Skeletal muscle satellite cell (primary cell): ENCODE data around the gene RAD51B.
A peak's percentile ranks its signal among the peaks of the same experiment; 100 is the strongest.

Source experiments
- H3K27me3 ChIP-seq: 2 replicates; pipeline ENCODE4 v1.7.0; 2013; ENCODE audit warnings: low read length; ENCODE audit not compliant: control insufficient read depth, insufficient read depth
- H3K36me3 ChIP-seq: 2 replicates; pipeline ENCODE4 v1.7.0; 2013; ENCODE audit warnings: mild to moderate bottlenecking, control low read depth, low read length; ENCODE audit not compliant: insufficient read depth
- H3K4me1 ChIP-seq: 2 replicates; pipeline ENCODE4 v1.7.0; 2013; ENCODE audit warnings: low read length; ENCODE audit not compliant: control insufficient read depth, insufficient read depth
- H3K4me2 ChIP-seq: 2 replicates; pipeline ENCODE4 v1.7.0; 2013; ENCODE audit warnings: mild to moderate bottlenecking, low read length
- H3K4me3 ChIP-seq: 2 replicates; pipeline ENCODE4 v1.7.0; 2013; ENCODE audit warnings: low read length
- H3K9ac ChIP-seq: 2 replicates; pipeline ENCODE4 v1.7.0; 2013; ENCODE audit warnings: mild to moderate bottlenecking, low read depth, low read length, moderate library complexity
- H3K9me3 ChIP-seq: replicated peaks from 2 replicates; pipeline ENCODE4 v1.7.0; 2013; ENCODE audit warnings: mild to moderate bottlenecking, control low read depth, low read length

The RAD51B gene

GRCh38 chr14:68133856-68134255 lies 314.3 kb downstream of the RAD51B start:
- Histone ChIP-seq H3K9me3 (no peaks in the 10 kb centered on the region), H3K27me3 (no peaks in the 10 kb centered on the region), H3K9ac (no peak overlapping the region), H3K4me2 (no peak overlapping the region), H3K36me3 (no peaks in the 10 kb centered on the region), H3K4me3 (no peak overlapping the region), H3K4me1 (peaks cover 28% of the 10 kb centered on the region)

DNA sequence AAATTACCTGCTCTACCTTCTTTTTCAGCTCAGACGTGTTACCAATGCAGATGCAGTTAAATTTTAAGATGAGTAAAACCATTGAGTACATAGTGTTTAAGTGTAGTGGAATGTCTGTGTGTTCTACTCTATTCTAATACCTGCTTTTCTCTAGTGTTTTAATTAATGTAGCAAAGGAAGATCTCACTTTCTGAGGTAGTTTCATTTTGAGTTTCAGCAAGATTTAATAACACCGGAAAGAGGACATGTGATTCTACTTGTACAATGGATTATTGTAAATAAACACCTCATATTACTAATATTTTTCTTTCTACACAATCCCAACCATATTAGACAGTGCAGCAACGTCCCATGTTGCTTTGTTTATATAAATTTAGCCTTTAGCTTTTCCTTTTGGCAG lies 315.4 kb downstream of the RAD51B start:
- H3K4me2 ChIP-seq, result no peak overlapping the region
- no peak overlapping the region for H3K4me3 ChIP-seq
- H3K9ac ChIP-seq, result no peak overlapping the region
- H3K36me3 ChIP-seq, result no peaks in the 10 kb centered on the region
- H3K4me1 ChIP-seq, result peaks cover 37% of the 10 kb centered on the region
- H3K27me3 ChIP-seq, result no peaks in the 10 kb centered on the region
- no peaks in the 10 kb centered on the region for H3K9me3 ChIP-seq

DNA sequence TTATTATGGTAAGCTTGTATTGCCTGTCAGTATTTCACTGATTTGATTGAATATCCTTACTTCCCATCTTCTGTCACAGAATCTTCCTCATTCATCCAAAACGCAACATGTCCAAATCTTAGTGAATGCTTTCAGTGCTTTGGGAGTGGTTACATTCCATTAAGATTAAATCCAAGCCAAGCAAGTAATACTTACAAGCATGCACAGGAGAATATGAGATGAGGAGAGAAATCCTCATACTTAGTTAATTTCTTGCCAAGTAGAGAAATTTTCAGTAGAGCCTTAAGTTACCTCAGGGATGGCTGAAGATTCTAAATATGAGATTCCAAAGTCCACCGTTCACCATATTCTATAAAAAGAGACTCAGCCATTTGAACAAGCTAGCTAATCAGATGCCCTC lies 316.0 kb downstream of the RAD51B start:
- no peaks in the 10 kb centered on the region for H3K9me3 ChIP-seq
- no peaks in the 10 kb centered on the region for H3K27me3 ChIP-seq
- peak overlapping the region; percentile 3 for H3K9ac ChIP-seq
- H3K36me3 ChIP-seq, result no peaks in the 10 kb centered on the region
- H3K4me3 ChIP-seq, result no peak overlapping the region
- H3K4me1 ChIP-seq, result peaks cover 43% of the 10 kb centered on the region
- no peak overlapping the region for H3K4me2 ChIP-seq

DNA sequence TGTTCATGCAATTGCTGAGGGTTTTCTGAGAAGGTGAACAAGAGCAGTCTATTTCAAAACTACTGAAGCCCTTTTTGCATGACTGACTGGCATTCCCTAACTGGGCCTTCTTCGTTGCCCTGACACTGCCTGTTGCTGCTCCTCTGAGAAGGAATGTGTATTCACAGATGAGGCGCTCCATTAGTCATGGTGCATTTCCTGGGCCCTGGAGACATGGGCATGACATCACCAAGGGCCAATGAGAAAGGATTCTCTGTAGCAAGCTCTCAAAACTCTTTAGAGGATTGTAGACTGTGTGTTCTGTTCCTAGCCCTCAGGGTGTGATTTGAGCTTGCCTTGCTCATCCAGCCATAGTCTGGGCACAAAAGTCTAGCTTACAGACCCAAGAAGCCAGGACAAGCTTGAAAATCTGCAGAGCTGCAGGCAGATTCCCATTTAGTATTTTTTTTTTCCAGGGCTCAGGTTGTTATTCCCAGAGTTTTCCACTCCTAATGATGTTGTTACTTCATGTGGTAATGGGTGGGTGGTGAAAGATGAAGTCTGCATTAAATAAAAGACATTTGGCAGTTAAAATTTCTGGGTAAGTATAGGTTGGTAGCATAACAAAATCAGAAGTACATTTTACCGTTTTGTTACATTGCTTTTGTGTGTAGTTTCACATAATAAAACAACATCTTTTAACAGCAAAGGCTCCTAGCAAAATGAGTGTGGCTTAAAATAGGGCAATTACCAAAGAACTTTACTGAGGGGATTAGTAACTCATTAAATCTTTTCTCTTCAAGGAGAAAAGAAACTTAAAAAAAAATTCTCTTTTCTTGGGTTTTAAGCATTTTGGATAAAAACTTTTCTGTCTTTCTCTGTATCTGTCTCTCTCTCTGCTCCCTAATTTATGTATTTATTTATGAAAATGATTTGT lies 318.4 kb downstream of the RAD51B start:
- Histone ChIP-seq H3K4me3 (no peak overlapping the region), H3K9ac (peak overlapping the region; percentile 62), H3K36me3 (no peaks in the 10 kb centered on the region), H3K9me3 (no peaks in the 10 kb centered on the region), H3K27me3 (no peaks in the 10 kb centered on the region), H3K4me1 (peaks cover 64% of the 10 kb centered on the region), H3K4me2 (peak overlapping the region; percentile 55)

DNA sequence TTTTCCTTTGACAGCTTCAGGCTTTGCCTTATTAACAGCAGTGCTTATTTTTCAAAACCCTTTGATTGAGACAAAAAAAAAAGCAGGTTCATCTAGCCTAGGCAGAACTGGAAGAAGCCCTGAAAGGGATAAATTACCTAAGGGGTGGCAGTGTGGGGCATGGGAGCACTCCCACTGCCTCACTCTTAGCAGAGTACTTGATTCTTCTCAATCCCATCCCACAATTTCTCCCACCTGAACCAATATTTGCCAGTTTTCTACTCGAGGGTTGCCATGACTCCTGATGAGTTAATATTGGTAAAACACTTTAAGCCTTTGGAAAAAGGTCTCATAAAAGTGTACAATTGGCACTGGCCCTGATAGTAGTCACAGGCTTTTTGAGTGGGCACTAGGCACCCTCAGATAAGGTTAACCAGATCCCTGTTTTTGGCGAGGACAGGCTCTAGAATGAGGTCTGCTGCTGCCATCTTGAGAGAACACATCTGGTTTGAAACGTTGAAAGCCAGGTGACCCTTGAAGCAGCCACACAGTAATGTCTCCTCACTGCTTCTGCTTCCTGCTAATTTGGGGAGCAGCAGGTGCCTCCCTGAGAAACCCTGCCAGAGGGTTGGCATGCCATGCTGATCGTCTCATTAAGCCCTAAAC lies 320.0 kb downstream of the RAD51B start:
- Histone ChIP-seq H3K27me3 (no peaks in the 10 kb centered on the region), H3K4me3 (no peak overlapping the region), H3K4me1 (peaks cover 80% of the 10 kb centered on the region), H3K4me2 (peak overlapping the region; percentile 66), H3K9me3 (no peaks in the 10 kb centered on the region), H3K36me3 (no peaks in the 10 kb centered on the region), H3K9ac (peak overlapping the region; percentile 52)

GRCh38 chr14:68140076-68140741 lies 320.6 kb downstream of the RAD51B start:
- Histone ChIP-seq H3K9ac (peak overlapping the region; percentile 74), H3K9me3 (no peaks in the 10 kb centered on the region), H3K4me1 (peaks cover 84% of the 10 kb centered on the region)

GRCh38 chr14:68140806-68141205 lies 321.2 kb downstream of the RAD51B start:
- H3K4me1 ChIP-seq, result peaks cover 85% of the 10 kb centered on the region
- H3K36me3 ChIP-seq, result no peaks in the 10 kb centered on the region
- H3K27me3 ChIP-seq, result no peaks in the 10 kb centered on the region
- H3K9me3 ChIP-seq, result no peaks in the 10 kb centered on the region
- H3K9ac ChIP-seq, result peak overlapping the region; percentile 74
- peak overlapping the region; percentile 56 for H3K4me2 ChIP-seq
- H3K4me3 ChIP-seq, result no peak overlapping the region

More at GRCh38 chr14:68140076-68140741, 320.6 kb downstream of the RAD51B start:
- H3K4me2 ChIP-seq, result peak overlapping the region; percentile 66
- H3K27me3 ChIP-seq, result no peaks in the 10 kb centered on the region
- H3K36me3 ChIP-seq, result no peaks in the 10 kb centered on the region
- no peak overlapping the region for H3K4me3 ChIP-seq

DNA sequence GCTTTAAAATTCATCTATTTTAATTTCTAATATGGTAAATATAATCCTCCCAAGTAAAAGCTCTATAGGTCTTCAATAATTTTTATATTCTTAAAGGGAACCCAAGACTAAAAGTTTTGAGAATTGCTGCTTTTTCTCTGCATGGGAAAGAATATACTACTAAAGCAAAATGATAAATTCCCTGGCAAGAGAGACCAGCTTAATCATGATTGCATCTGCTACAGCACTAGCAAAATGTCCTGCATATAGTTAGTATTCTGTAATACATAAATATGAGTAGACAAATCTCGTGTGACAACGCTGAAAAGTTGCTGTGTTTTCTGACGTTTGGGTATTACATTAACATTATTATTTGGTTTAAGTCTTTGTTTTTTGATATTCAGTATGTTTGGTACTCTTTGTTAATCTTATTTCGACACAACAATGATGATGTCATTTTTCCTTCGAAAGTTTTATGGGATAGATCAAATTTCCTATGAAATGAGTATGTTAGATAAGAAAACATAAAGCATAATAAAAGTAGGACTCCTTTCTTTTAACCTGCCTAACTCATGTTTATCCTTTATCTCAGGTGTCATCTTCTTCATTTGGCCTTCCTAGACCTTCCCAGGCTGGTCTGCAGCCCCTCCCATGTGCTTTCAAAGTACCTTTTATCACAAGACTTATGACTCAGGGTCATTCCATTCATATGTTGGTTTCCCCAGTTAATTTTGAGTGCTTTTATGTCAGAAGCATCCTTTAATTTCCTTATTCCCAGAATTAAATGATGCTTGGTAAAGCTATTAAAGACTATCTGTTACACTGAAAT lies 321.9 kb downstream of the RAD51B start:
- Histone ChIP-seq H3K9me3 (no peaks in the 10 kb centered on the region), H3K27me3 (no peaks in the 10 kb centered on the region), H3K4me3 (no peak overlapping the region), H3K9ac (peak overlapping the region; percentile 74), H3K4me1 (peaks cover 88% of the 10 kb centered on the region), H3K36me3 (no peaks in the 10 kb centered on the region), H3K4me2 (no peak overlapping the region)

GRCh38 chr14:68143341-68143841 lies 323.8 kb downstream of the RAD51B start:
- H3K9me3 ChIP-seq, result peaks cover 1% of the 10 kb centered on the region
- no peaks in the 10 kb centered on the region for H3K36me3 ChIP-seq
- no peak overlapping the region for H3K4me3 ChIP-seq
- no peak overlapping the region for H3K4me2 ChIP-seq
- H3K4me1 ChIP-seq, result peaks cover 88% of the 10 kb centered on the region
- H3K9ac ChIP-seq, result peak overlapping the region; percentile 21
- H3K27me3 ChIP-seq, result no peaks in the 10 kb centered on the region

GRCh38 chr14:68144051-68144681 lies 324.6 kb downstream of the RAD51B start:
- Histone ChIP-seq H3K27me3 (no peaks in the 10 kb centered on the region), H3K36me3 (no peaks in the 10 kb centered on the region), H3K4me3 (peak overlapping the region; percentile 1), H3K9ac (peak overlapping the region; percentile 21), H3K4me2 (no peak overlapping the region), H3K9me3 (peaks cover 5% of the 10 kb centered on the region), H3K4me1 (peaks cover 85% of the 10 kb centered on the region)
